NOMO-1 treated with DMSO at 0.1 percent for 48 hours (cell line): Measurements from ENCODE around the gene CPD.
"Not testable (repeated sequence)": the region's sequence is repeated elsewhere in the genome, so short reads cannot be mapped to it uniquely, and the experiment has no call there.

Source experiments
- DNase-seq: peaks from one replicate; lab custom pipeline; 2025; ENCODE audit not compliant: unreplicated experiment; lab: John Stamatoyannopoulos, UW

The CPD gene

GRCh38 chr17:30424471-30424870, 45.7 kb downstream of the CPD start:
- DNase-seq, result no peak

GRCh38 chr17:30426292-30426691, 47.6 kb downstream of the CPD start:
- DNase-seq, result no peak

GRCh38 chr17:30427611-30428010, 48.9 kb downstream of the CPD start:
- no peak for DNase-seq

GRCh38 chr17:30429155-30429554, 50.4 kb downstream of the CPD start:
- DNase-seq, result no peak

GRCh38 chr17:30433514-30433913, 54.8 kb downstream of the CPD start:
- no peak for DNase-seq

- no peak for DNase-seq
Observed at GRCh38 chr17:30436729-30437128, 58.0 kb downstream of the CPD start.

GRCh38 chr17:30443721-30444120, 65.0 kb downstream of the CPD start:
- no peak for DNase-seq

- DNase-seq, result not testable (repeated sequence)
Observed at GRCh38 chr17:30446640-30447039, 67.9 kb downstream of the CPD start.

- DNase-seq, result no peak
Observed at GRCh38 chr17:30449480-30449879, 70.8 kb downstream of the CPD start.

- no peak for DNase-seq
Observed at GRCh38 chr17:30450125-30451027, 71.6 kb downstream of the CPD start.

GRCh38 chr17:30454635-30455034, 75.9 kb downstream of the CPD start:
- DNase-seq, result peak; percentile 51

GRCh38 chr17:30458371-30458770, 79.6 kb downstream of the CPD start:
- no peak for DNase-seq

- not testable (repeated sequence) for DNase-seq
Observed at GRCh38 chr17:30458797-30459413, 80.2 kb downstream of the CPD start.

GRCh38 chr17:30468465-30468864, 89.7 kb downstream of the CPD start:
- no peak for DNase-seq

GRCh38 chr17:30472238-30472890, 93.6 kb downstream of the CPD start:
- DNase-seq, result no peak

GRCh38 chr17:30475206-30475605, 96.5 kb downstream of the CPD start:
- DNase-seq, result no peak

- DNase-seq, result no peak
Observed at GRCh38 chr17:30476726-30477082, 98.0 kb downstream of the CPD start.

- peak; percentile 94 for DNase-seq
Observed at GRCh38 chr17:30477083-30477773, 98.5 kb downstream of the CPD start, which contains the start of gene GOSR1. Gene GOSR1 (plus strand): TSS chr17:30477408. CDS start chr17:30477434, 26 bp downstream.

- DNase-seq, result no peak
Observed at GRCh38 chr17:30477774-30478115, 99.0 kb downstream of the CPD start.

GRCh38 chr17:30482555-30482954, 103.8 kb downstream of the CPD start:
- DNase-seq, result no peak

- DNase-seq, result no peak
Observed at GRCh38 chr17:30483159-30483558, 104.4 kb downstream of the CPD start.
